ENCODE data around the gene ATP8B1.

- no peak for TF ChIP-seq ZC3H11A (IDR thresholded peaks at IDR 0.05)
- TF ChIP-seq, protein P1, sequence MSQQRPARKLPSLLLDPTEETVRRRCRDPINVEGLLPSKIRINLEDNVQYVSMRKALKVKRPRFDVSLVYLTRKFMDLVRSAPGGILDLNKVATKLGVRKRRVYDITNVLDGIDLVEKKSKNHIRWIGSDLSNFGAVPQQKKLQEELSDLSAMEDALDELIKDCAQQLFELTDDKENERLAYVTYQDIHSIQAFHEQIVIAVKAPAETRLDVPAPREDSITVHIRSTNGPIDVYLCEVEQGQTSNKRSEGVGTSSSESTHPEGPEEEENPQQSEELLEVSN (IDR thresholded peaks at IDR 0.05; ENCODE audit: borderline replicate concordance, low read depth) = no peak
- TF ChIP-seq SREBF2 (IDR thresholded peaks at IDR 0.05) = no peak
- TF ChIP-seq, protein P2, sequence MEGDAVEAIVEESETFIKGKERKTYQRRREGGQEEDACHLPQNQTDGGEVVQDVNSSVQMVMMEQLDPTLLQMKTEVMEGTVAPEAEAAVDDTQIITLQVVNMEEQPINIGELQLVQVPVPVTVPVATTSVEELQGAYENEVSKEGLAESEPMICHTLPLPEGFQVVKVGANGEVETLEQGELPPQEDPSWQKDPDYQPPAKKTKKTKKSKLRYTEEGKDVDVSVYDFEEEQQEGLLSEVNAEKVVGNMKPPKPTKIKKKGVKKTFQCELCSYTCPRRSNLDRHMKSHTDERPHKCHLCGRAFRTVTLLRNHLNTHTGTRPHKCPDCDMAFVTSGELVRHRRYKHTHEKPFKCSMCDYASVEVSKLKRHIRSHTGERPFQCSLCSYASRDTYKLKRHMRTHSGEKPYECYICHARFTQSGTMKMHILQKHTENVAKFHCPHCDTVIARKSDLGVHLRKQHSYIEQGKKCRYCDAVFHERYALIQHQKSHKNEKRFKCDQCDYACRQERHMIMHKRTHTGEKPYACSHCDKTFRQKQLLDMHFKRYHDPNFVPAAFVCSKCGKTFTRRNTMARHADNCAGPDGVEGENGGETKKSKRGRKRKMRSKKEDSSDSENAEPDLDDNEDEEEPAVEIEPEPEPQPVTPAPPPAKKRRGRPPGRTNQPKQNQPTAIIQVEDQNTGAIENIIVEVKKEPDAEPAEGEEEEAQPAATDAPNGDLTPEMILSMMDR (IDR thresholded peaks at IDR 0.05) = no peak
- TF ChIP-seq USF2 (IDR thresholded peaks at IDR 0.05) = no peak
- no peak for TF ChIP-seq KDM5A (IDR thresholded peaks at IDR 0.05)
- TF ChIP-seq TP53 (CRISPR knock-in tag; IDR thresholded peaks at IDR 0.05) = no peak
- TF ChIP-seq POLR2A (IDR thresholded peaks at IDR 0.05; ENCODE audit: low read length) = no peak
Measured at GRCh38 chr18:57627488-57627887, 175.6 kb downstream of the ATP8B1 start.

All from A549 (cell line).